HepG2 (cell line): ENCODE results near the gene RASGRF1. TPM values are rescaled to one million over a fixed set of nuclear protein-coding genes. Genes with fewer than 3 reads are reported as not detected.

Experiments used
- ATAC-seq: fragments of 200-7000 bp; cut with Tn5 transposase; 3 replicates; pipeline ENCODE4 v1.9.1; 2020; ENCODE audit warnings: mild to moderate bottlenecking, moderate library complexity
- BruUV-seq: library from RNA; stranded (reverse); fragments of 400-500 nt; replicated peaks from 2 replicates; lab custom pipeline; 2021; lab: Mats Ljungman, UMichigan
- CTCF ChIA-PET: fragments of 300-600 bp; formaldehyde crosslinking; extraction: SDS; loops from one replicate; lab custom pipeline; 2021; ENCODE audit warnings: low total read pairs, inconsistent platforms, low intra/inter-chr PET ratio; lab: Yijun Ruan, JAX
- POLR2A ChIA-PET: fragments of 350-600 bp; sonication (Branson Sonifier 250); formaldehyde crosslinking; loops from one replicate; lab custom pipeline; 2020; ENCODE audit warnings: antibody characterized with exemption, inconsistent platforms; lab: Yijun Ruan, JAX
- DNase-seq: peaks from one replicate; pipeline ENCODE4 v3.0.0-alpha.2; 2015; ENCODE audit warnings: low spot score
- FAIRE-seq: peaks from 3 replicates; lab custom pipeline; 2011; peaks lifted over from hg19 to GRCh38; lab: Jason Lieb, UNC
- H2AFZ ChIP-seq: one replicate; pipeline ENCODE4 v1.6.1; 2011; ENCODE audit warnings: low read length, inconsistent platforms
- H3K27ac ChIP-seq: fragments of 300-600 bp; 3 replicates; pipeline ENCODE4 v1.8.0; 2011; ENCODE audit warnings: mixed run types, mild to moderate bottlenecking, mixed read lengths, low read length, inconsistent platforms; ENCODE audit not compliant: insufficient read depth; ENCODE audit errors: extremely low read length
- H3K27me3 ChIP-seq, 2 experiments: fragments of 200-600 bp in 1 of 2; 2 replicates in 1 of 2; 3 replicates in 1 of 2; pipeline versions ENCODE4 v1.6.0 to v1.8.0; 2011; ENCODE audit warnings: low read length in 2 of 2, mild to moderate bottlenecking in 2 of 2, moderate library complexity in 2 of 2, inconsistent platforms in 1 of 2; ENCODE audit not compliant: insufficient read depth in 2 of 2, control insufficient read depth in 1 of 2
- H3K36me3 ChIP-seq, 2 experiments: fragments of 200-600 bp in 1 of 2; replicated peaks in 1 of 2; 2 replicates in 1 of 2; 3 replicates in 1 of 2; pipeline versions ENCODE4 v1.5.1 to v1.8.0; 2011; ENCODE audit warnings: low read length in 2 of 2, inconsistent platforms in 1 of 2; ENCODE audit not compliant: insufficient read depth in 2 of 2, control insufficient read depth in 1 of 2
- H3K4me1 ChIP-seq: 2 replicates; pipeline ENCODE4 v1.5.1; 2012; ENCODE audit warnings: low read length, inconsistent platforms; ENCODE audit not compliant: insufficient read depth
- H3K4me2 ChIP-seq: 2 replicates; pipeline ENCODE4 v1.6.0; 2011; ENCODE audit warnings: low read depth, low read length, inconsistent platforms
- H3K4me3 ChIP-seq, 3 experiments: fragments of 200-600 bp in 1 of 3; sonication (generic), shearing (Covaris generic) in 1 of 3; replicated peaks in 1 of 3; 2 replicates each; pipeline ENCODE4 v1.5.1; 2011 to 2016; ENCODE audit warnings: low read length in 3 of 3, inconsistent platforms in 2 of 3, low read depth in 2 of 3, mild to moderate bottlenecking in 2 of 3, control low read depth in 1 of 3, mixed read lengths in 1 of 3; ENCODE audit not compliant: insufficient read depth in 1 of 3
- H3K79me2 ChIP-seq: one replicate; pipeline ENCODE4 v1.6.1; 2011; ENCODE audit warnings: low read length, inconsistent platforms; ENCODE audit not compliant: insufficient read depth
- H3K9ac ChIP-seq: 2 replicates; pipeline ENCODE4 v1.6.0; 2011; ENCODE audit warnings: mild to moderate bottlenecking, low read depth, low read length, inconsistent platforms; ENCODE audit not compliant: insufficient read depth
- H3K9me3 ChIP-seq: 2 replicates; pipeline ENCODE4 v1.5.1; 2012; ENCODE audit warnings: mild to moderate bottlenecking, low read length
- H4K20me1 ChIP-seq: 2 replicates; pipeline ENCODE4 v1.6.0; 2011; ENCODE audit warnings: inconsistent platforms, mild to moderate bottlenecking, low read length, moderate library complexity; ENCODE audit not compliant: insufficient read depth
- AGO2 ChIP-seq: fragments of 200-400 bp; formaldehyde crosslinking; optimal IDR thresholded peaks from 2 replicates; pipeline ENCODE3; 2017; ENCODE audit warnings: mild to moderate bottlenecking, low read depth, low read length, moderate library complexity
- HOXD1 ChIP-seq: sonication (generic); formaldehyde crosslinking; IDR thresholded peaks from 2 replicates; pipeline ENCODE4 v1.5.0; 2020; ENCODE audit warnings: missing genetic modification reagents
- POLR2A ChIP-seq, 2 experiments: IDR thresholded peaks; 2 replicates each; pipeline ENCODE4 v1.6.1; 2011; ENCODE audit warnings: low read depth in 2 of 2, low read length in 2 of 2, mild to moderate bottlenecking in 1 of 2, moderate library complexity in 1 of 2; ENCODE audit not compliant: insufficient read depth in 1 of 2
- POLR2G ChIP-seq: fragments of 200-400 bp; formaldehyde crosslinking; IDR thresholded peaks from 2 replicates; pipeline ENCODE4 v1.6.1; 2018; ENCODE audit warnings: mild to moderate bottlenecking, low read depth, low read length, moderate library complexity
- RBM22 ChIP-seq: fragments of 200-400 bp; formaldehyde crosslinking; optimal IDR thresholded peaks from 2 replicates; pipeline ENCODE3; 2017; ENCODE audit warnings: mild to moderate bottlenecking, low read length, moderate library complexity
- RCOR2 ChIP-seq: IDR thresholded peaks from 2 replicates; pipeline ENCODE4 v1.6.1; 2016; ENCODE audit warnings: missing biosample characterization, missing genetic modification reagents
- SRF ChIP-seq: IDR thresholded peaks from 2 replicates; pipeline ENCODE4 v1.6.1; 2011; ENCODE audit warnings: mild to moderate bottlenecking, low read depth, low read length, moderate library complexity
- ZNF687 ChIP-seq: sonication (generic); formaldehyde crosslinking; IDR thresholded peaks from 2 replicates; pipeline ENCODE4 v1.5.1; 2020; ENCODE audit warnings: mild to moderate bottlenecking, missing genetic modification reagents, moderate library complexity
- WGBS: methylation state at CpG from one replicate; pipeline ENCODE4 v1.1.6; 2017; ENCODE audit warnings: low lambda C conversion rate; 5-methylcytosine and 5-hydroxymethylcytosine counted together
- in situ Hi-C: cut with HindIII; loops from 2 replicates; pipeline ENCODE4 v1.10.0; 2017; ENCODE audit warnings: low pct_unique_long_range_greater_than_20kb; ENCODE audit not compliant: extremely low pct_ligation_motif_present
- intact Hi-C: fragments of 100-400 bp; cut with micrococcal nuclease; formaldehyde crosslinking; loops from one replicate; pipeline ENCODE4 v1.10.0; 2022; ENCODE audit not compliant: unreplicated experiment
- polyA plus RNA-seq, 8 experiments: library from polyadenylated mRNA; depleted of rRNA in 3 of 8; stranded (reverse) in 7 of 8; unstranded in 1 of 8; fragments of >200 nt; fragmentation: Illumina TruSeq in 4 of 8; extraction: Trizol in 4 of 8; gene quantifications; 2 replicates each; pipeline versions ENCODE4 v1.2.1 to v1.2.3, GENCODE V29; 2011 to 2016; ENCODE audit warnings: low read depth in 4 of 8, missing spikeins in 1 of 8, mixed read lengths in 1 of 8; ENCODE audit not compliant: insufficient read depth in 1 of 8
- total RNA-seq, 5 experiments: library from RNA; depleted of rRNA; stranded (reverse); fragments of >200 nt; fragmentation: Illumina TruSeq; extraction: Trizol; gene quantifications; 2 replicates each; pipeline ENCODE4 v1.2.3, GENCODE V29; 2016; ENCODE audit warnings: low read depth in 1 of 5

The RASGRF1 gene
- total and polyA plus RNA-seq, 2 of the 13 experiments (the other 11 are each of a cell fraction or from before 2014, with no cell fraction given) = 0.55 to 3.0 TPM

DNA sequence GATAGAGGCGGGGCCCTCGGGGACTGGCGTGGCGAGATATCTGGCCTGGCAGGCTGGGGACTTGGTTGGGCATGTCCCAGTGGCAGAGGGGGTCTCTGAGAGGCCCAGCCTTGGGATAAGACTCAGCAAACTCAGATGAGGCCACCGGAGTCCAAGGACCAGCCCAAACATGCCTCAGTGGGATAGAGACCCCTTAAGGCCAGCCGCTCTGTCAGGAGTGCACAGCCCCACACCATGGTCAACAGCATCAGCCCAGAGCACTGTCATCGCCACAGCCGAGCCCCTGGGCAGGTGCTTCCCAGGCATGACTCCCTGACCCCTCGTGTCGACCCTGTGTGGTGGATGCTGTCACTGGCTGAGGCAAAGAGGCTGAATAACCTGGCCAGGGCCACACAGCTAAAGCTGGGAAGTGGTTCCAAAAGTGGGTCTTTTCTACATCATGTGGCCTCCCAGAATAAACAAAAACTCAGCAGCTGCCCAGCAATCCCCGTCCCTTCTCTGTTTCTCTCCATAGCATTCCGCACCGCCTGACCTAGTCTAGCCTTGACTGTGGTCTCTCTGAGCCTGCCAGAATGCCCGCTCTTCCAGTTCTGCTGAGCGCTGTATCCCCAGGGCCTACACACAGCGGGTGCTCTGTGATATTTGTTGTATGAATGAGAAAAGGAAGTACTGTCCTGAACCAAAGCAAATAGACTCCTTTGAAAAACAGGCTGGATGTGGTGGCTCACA lies 160.9 kb downstream of the RASGRF1 start:
- Histone ChIP-seq H3K4me1 (no peaks in the 10 kb centered on the region), H3K4me3 (no peak overlapping the region), H3K36me3 (peaks cover 35 to 81% of the 10 kb centered on the region in 2 experiments), H2AFZ (no peak overlapping the region), H4K20me1 (no peaks in the 10 kb centered on the region), H3K9ac (no peak overlapping the region), H3K9me3 (no peaks in the 10 kb centered on the region), H3K4me2 (no peak overlapping the region), H3K27me3 (no peaks in the 10 kb centered on the region), H3K27ac (no peak overlapping the region), H3K79me2 (no peaks in the 10 kb centered on the region)
- 80% methylated on average over 6 of the region's 16 CpGs for WGBS
- BruUV-seq = no TSS peak
- POLR2A ChIA-PET = interaction anchor here (1.2 to 1.6 kb wide), 3 partner anchors 13 to 68 kb away, joined by 3 to 6 read pairs (median 3); partner anchors contain the start of gene CTSH
- in situ Hi-C loops = no loop called here
- intact Hi-C loops = no loop called here
- CTCF ChIA-PET = no interaction called here
- DNase-seq (no peak), ATAC-seq (no peak; the same call in 2 of the 3 replicates), FAIRE-seq (no peak)
- TF ChIP-seq HOXD1 (CRISPR knock-in tag) (no peak), POLR2A (IDR thresholded peaks at IDR 0.05; ENCODE audit: insufficient read depth in 1 of 2, low read depth in 2 of 2, low read length in 2 of 2) (peak in 1 of 2 experiments; percentile 31; a peak in 1 of 4 replicates), AGO2 (peak; percentile 65), RBM22 (peak; percentile 59), RCOR2 (CRISPR knock-in tag) (no peak), ZNF687 (CRISPR knock-in tag) (0 out of 2 replicates have a peak, but pooled peaks have one; percentile 9), SRF (no peak), POLR2G (peak; percentile 33; the same call in 1 of the 2 replicates)
